Measurements from ENCODE around the gene SNX17.

Gene SNX17

GRCh38 chr2:27370816-27371620 lies 602 bp downstream of the SNX17 start:
- DNase-seq, result peak; percentile 72

GRCh38 chr2:27372937-27373336 lies 2.5 kb downstream of the SNX17 start:
- DNase-seq, result no peak

- DNase-seq, result no peak
These were observed 3.2 kb downstream of the SNX17 start for GRCh38 chr2:27373567-27373966.

- no peak for DNase-seq
These were observed 5.2 kb downstream of the SNX17 start for GRCh38 chr2:27375513-27376099.

GRCh38 chr2:27376151-27376865 lies 5.9 kb downstream of the SNX17 start:
- no peak for DNase-seq

GRCh38 chr2:27376866-27377617 lies 6.6 kb downstream of the SNX17 start:
- DNase-seq, result no peak

GRCh38 chr2:27377618-27378095 lies 7.2 kb downstream of the SNX17 start:
- no peak for DNase-seq

- DNase-seq, result no peak
These were observed 7.8 kb downstream of the SNX17 start for GRCh38 chr2:27378096-27378808.

GRCh38 chr2:27378809-27379290 lies 8.4 kb downstream of the SNX17 start:
- no peak for DNase-seq

- no peak for DNase-seq
These were observed 9.0 kb downstream of the SNX17 start for GRCh38 chr2:27379383-27379835.

GRCh38 chr2:27379836-27380625 lies 9.6 kb downstream of the SNX17 start:
- no peak for DNase-seq

GRCh38 chr2:27380626-27381545 lies 10.5 kb downstream of the SNX17 start, which contains the start of gene ZNF513:
Gene ZNF513, minus strand, starts transcription at chr2:27380734. Its CDS starts 208 bp downstream, at chr2:27380526.
- DNase-seq, result peak; percentile 38

- no peak for DNase-seq
These were observed 11.3 kb downstream of the SNX17 start for GRCh38 chr2:27381577-27382181.

- no peak for DNase-seq
These were observed 20.6 kb downstream of the SNX17 start for GRCh38 chr2:27390822-27391679.

GRCh38 chr2:27393225-27393624 lies 22.8 kb downstream of the SNX17 start:
- no peak for DNase-seq

- no peak for DNase-seq
These were observed 28.5 kb downstream of the SNX17 start for GRCh38 chr2:27398962-27399361.

- DNase-seq, result no peak
These were observed 30.1 kb downstream of the SNX17 start for GRCh38 chr2:27400348-27401135.
